WTC11 (cell line): ENCODE results near the gene DLGAP5.

Experiments used
- CTCF ChIP-seq: fragments of 200-600 bp; IDR thresholded peaks from 2 replicates; pipeline ENCODE4 v1.8.0; 2022; ENCODE audit warnings: antibody characterized with exemption
- MAX ChIP-seq: sonication (generic); formaldehyde crosslinking; IDR thresholded peaks from 2 replicates; pipeline ENCODE4 v1.8.0; 2022; ENCODE audit warnings: mild to moderate bottlenecking, missing genetic modification reagents
- NFE2L1 ChIP-seq: sonication (generic); formaldehyde crosslinking; IDR thresholded peaks from 2 replicates; pipeline ENCODE4 v1.8.1; 2023; ENCODE audit warnings: missing genetic modification reagents
- RELA ChIP-seq: sonication (generic); formaldehyde crosslinking; IDR thresholded peaks from 2 replicates; pipeline ENCODE4 v1.8.1; 2022; ENCODE audit warnings: missing genetic modification reagents, mild to moderate bottlenecking, borderline replicate concordance
- SP1 ChIP-seq: sonication (generic); formaldehyde crosslinking; conservative IDR thresholded peaks from 2 replicates; pipeline ENCODE4 v1.8.1; 2022; ENCODE audit warnings: missing genetic modification reagents

- no peak for TF ChIP-seq RELA (CRISPR knock-in tag)
- no peak for TF ChIP-seq MAX (CRISPR knock-in tag)
- no peak for TF ChIP-seq SP1 (CRISPR knock-in tag)
- no peak for TF ChIP-seq CTCF
- no peak for TF ChIP-seq NFE2L1 (CRISPR knock-in tag)
Observed at GRCh38 chr14:55194656-55195355, 3.4 kb upstream of the DLGAP5 start.
